HG02840 (cell line): ENCODE measurements around the gene GGT5.
"Not testable (repeated sequence)": the region's sequence is repeated elsewhere in the genome, so short reads cannot be mapped to it uniquely, and the experiment has no call there.

Experiments
- ATAC-seq: cut with Tn5 transposase; IDR thresholded peaks from one replicate; pipeline ENCODE4 v1.9.1; 2021; ENCODE audit warnings: mild to moderate bottlenecking, moderate library complexity, moderate number of reproducible peaks; ENCODE audit not compliant: unreplicated experiment, low FRiP score

The GGT5 gene

DNA sequence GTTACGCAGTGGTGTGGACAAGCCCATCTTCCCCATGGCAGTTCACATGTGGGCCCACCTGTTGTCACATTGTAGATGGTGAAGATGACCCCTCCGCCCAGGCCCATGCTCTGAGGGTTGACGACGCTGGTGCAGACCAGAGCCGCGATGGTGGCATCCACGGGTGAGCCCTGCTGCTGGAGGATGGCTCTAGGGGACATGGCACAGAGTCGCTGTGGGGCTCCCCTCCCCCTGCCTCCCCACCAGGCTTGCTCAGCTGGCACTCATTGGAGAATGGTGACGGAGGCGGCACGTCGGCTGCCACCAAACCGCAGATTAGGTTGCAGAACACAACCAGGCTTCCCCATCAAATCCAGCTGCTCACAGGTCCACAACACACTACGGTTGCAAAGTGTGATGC is 11.1 kb downstream of the GGT5 start:
- ATAC-seq = no peak

DNA sequence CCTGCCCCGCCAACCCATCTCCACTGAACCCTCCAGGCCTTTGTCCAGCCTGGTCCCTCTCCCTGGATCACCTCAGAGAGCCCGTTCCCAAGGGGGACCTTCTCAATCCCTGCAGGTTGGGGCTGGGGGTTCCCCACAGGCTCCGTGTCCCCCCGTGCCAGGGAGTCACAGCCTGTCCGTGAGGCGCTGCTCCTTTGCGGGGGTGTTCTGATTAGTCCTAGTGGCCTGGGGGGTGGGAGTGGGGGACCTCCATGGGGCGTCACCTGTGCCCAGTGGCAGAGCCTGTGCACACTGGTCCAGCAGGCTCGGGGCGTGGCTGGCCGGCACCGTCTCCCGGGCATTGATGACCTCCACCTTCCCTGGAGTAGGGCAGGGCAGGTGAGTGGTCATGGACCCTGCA is 11.6 kb downstream of the GGT5 start:
- ATAC-seq = no peak

DNA sequence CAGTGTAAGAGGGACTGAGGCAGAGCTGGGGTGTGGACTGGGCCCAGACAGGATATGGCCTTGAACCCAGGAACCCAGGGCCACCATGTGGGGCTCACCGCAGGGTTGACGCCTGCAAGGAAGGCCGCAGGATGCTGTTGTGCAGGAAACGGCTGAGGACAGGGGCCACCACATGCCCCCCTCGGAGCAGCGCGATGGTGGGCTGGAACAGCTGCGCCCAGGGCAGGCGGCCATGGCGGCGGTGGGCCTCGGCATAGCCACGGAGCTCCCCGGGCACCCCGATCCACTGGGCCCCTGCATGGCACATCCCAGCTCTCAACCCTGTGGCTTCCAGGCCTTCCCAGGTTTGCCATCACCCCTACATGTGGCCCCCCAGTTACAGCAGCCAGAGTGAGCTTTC is 12.2 kb downstream of the GGT5 start:
- ATAC-seq = no peak

DNA sequence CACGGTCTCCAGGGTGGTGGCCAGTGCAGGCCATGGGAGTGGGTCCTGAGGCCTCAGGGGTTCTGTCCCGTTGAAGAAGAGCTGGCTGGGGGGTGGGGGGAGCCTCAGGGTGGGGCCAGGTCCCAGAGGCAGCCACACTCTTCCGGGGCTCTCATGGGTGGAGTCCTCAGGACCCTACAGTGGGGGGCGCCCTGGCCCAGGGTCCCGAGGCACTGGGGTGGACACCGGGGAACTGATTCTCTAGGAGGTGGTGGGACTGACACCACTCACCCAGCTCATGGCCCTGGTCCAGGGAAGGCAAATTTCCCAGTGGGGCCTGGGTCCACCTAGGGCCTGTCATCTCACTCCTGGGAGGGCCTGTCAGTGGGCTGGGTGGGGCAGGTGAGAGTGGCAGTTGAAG is 12.8 kb downstream of the GGT5 start:
- no peak for ATAC-seq

DNA sequence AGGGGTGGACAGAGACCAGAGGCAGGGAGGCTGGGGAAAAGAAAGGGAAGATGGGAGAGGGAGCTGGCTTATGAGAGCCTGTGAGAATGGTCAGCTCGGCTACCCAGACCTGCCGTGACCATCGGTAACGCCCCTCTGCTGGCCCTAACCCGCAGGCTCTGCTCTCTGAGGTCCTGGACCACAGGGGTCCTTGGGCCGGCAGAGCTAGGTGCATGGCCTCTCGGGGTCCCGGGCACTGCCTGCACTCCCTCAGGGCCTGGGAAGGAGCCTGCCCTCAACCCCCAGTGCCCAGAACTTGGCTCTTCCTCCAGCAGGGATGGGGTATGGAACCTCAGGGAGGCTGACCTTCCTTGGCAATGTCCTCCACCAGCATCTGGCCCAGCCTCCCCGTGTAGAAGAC is 13.2 kb downstream of the GGT5 start:
- no peak for ATAC-seq

DNA sequence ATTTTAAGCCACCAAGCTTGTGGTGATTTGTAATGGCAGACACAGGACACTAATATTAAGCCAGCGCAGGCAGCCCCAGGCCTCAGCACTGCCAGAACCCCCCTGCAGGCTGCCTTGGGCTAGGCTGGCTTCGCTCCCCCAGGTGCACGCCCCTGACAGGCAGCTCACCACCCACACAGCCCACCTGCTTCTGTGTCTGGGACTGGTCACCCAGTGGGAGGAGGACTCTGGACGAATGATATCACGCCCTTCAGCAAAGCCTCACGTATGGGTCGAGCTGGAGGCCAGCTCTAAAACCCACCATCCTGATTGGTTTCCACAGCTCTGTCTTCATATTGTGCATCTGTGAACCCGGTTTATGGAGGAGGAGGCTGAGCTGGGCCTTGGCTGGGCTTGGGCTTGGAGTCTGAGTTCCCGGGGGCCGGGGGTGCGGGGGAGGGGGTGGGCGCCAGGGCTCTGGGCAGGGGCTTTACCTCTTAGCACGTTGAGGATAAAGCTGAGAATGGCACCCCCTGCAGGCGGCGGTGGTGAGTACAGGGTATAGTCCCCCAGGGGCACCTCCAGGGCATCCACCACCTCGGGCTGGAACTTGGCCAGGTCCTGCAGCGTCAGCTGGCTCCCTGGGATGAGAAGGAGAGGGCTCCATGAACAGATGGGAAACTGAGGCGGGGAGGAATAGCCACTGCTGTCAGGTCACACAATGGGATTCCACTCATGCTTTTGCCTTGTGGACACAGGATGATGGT is 13.8 kb downstream of the GGT5 start:
- no peak for ATAC-seq

DNA sequence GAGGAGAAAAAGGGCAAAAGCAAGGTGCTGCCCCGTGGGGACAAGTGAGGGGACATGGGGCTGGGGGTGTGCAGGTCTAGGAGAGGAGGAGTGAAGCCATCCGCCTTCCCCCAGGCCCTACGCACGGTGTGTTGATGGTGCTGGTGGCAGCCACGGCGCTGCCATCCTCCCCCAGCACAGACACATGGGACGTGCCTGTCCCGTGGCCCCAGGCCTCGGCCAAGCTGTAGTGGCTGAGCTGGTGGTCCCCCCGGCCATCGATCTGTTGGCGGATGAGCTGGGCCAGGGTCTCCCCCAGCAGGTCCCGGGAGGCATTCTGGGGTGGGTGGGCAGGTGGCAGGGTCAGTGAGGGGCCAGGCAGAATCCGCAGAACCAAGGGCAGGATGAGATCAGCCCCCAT is 18.9 kb downstream of the GGT5 start:
- no peak for ATAC-seq

DNA sequence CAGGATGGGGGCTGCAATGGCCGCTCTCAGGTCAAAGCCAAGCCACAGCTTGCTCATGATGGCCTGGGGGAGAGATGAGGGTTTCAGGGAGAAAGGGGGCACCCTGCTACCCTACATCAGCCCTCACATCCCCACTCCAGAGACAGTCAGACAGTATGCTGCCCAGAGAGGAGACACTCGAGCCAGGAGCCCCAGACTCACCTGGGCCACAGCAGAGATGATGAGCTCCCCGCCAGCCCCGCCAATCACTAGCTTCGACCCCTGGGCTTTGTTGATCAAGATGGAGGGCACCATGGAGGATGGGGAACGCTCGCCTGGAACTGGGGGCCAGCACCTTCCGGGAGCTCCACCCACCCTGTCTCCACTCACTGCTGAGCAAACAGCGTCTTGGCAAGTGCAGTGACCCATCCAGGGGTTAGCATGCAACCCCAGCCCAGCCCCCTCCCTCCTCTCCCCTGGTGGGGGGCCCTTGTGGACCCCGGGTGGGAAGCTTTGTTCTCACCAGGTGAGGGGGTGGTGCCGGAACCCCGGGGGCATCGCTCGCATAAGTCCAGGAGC is 19.8 kb downstream of the GGT5 start:
- no peak for ATAC-seq

DNA sequence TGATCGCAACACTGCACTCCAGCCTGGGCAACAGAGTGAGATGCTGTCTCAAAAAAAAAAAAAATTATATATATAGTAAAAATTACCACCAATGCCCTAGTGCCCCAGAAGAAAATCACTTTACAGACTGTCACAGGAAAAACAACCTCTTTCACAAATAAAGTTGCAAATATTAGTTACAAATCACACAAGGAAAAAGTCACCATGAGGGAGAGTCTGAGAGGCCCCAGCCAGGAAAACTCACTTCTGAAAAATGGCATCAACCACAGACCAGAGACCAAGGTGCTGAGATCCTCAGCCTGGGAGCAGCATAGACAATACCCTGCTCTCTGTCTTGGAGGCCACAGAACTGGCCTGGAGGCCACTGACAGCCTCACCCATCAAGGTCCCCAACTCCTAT is 20.4 kb downstream of the GGT5 start:
- ATAC-seq = no peak

DNA sequence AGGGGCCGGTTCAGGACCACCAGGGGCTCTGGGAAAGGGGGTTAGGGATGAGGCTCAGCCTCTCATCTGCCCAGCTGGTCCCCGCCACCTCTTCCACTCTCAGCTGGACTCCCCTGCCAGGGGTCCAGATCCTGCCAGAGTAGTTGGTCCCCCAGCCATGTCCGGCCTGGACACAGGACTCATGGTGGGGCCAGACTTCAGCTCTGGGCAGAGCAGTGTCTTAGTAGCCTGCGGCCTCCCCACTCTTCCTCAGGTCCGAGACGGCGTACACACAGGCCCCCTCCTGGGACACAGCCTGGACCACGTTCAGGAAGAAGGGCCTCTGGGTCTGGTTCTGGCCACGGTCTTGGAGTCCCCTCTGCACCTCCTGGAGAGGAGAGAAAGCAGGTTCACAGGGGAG is 25.1 kb downstream of the GGT5 start:
- no peak for ATAC-seq

DNA sequence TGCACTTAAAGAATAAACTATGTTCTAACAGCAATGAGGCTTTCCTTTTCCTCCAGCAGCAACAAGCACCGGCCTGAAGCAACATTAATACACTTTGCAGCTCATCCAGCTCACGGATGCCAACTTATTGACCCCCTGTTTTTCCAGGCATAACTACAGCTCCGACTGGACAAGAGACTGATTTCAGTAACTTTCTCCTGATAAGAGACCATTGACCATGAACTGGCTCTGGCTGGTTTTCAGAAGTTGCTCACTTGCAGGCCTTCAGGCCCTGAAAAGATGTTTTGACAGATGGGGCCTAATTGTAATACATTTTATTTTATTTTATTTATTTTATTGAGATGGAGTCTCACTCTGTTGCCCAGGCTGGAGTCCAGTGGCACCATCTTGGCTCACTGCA is 27.5 kb downstream of the GGT5 start:
- ATAC-seq = no peak

DNA sequence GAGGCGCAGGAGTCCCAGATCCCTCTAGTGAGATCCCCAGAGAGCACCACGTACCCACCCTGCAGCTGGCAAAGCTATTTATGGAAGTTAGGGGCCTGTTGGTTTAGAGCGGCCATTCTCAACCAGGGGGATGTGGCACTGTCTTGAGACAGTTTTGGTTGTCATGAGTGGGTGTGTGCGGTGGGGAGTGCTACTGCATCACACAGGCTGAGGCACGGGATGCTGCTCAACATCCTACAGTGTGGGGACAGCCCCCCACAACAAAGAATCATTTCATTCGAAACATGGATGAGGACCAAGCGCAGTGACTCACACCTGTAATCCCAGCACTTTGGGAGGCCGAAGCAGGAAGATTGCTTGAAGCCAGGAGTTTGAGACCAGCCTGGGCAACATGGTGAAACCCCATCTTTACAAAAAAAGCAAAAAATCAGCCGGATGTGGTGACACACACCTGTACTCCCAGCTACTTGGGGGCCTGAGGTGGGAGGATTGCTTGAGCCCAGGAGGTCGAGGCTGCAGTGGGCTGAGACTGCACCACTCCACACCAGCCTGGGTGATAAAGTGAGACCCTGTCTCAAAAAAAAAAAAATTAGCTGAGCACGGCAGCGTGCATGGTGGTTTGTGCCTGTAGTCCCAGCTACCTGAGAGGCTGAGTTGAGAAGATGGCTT is 28.2 kb downstream of the GGT5 start:
- no peak for ATAC-seq

DNA sequence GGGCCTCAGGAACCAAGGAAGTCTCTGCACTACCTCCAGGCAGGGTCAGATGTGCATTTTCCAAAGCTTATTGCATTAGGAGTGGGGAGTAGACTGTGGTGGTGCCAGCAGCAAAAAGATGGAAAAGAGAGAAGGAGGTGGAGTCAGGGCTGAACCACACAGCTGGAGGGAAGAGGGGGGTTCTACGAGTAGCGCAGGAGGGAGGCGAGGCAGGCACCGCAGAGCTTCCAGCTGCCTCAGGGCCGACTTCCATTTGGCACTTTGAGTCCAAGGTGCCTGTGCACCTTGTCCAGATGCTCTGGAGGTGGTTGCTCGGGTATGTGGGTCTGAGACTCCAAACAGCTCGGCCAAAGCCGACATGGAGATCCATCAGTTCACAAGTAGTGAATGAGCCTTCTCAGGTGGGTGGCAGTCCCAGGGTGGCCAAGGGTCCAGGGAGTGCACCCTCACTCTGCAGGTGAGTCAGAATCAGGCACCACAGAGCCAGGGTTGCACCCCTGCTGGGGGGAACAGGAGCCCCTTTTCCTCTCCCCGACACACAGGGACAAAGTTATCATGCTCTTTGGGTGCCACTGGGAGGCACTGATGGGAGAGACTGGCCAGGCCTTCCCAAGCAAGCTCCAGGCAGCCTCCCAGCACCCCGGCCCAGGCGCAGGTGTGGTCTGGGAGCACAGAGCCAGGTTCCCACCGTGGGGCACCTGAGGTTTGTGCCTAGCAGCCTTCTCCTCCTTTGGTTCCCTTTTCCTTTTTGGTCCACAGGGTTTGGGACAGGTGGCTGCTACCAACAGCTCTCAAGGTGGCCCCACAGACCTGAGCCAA is 30.2 kb downstream of the GGT5 start:
- ATAC-seq = no peak

DNA sequence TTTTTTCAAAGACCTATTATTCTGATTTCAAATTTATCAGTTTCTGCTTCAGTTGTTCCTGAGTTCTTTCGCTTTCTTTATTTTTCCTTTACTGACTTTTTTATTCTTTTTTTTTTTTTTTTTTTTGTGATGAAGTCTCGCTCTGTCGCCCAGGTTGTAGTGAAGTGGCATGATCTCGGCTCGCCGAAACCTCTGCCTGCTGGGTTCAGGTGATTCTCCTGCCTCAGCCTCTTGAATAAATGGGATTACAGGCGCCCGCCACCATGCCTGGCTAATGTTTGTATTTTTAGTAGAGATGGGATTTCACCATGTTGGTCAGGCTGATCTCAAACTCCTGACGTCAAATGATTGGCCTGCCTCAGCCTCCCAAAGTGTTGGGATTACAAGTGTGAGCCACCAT is 31.8 kb downstream of the GGT5 start:
- ATAC-seq = not testable (repeated sequence)

DNA sequence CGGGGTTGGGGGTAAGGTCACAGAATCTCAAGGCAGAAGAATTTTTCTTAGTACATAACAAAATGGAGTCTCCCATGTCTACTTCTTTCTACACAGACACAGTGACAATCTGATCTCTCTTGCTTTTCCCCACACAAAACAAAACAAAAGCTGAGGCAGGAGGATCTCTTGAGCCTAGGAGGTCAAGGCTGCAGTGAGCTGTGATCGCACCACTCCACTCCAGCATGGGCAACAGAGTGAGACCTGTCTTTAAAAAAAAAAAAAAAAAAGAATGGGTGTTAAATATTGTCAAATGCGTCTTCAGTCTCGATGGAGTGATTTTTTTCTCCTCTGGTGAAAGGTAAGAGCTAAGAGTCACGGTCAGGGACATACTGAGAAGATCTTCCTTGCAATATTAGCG is 33.2 kb downstream of the GGT5 start:
- not testable (repeated sequence) for ATAC-seq

DNA sequence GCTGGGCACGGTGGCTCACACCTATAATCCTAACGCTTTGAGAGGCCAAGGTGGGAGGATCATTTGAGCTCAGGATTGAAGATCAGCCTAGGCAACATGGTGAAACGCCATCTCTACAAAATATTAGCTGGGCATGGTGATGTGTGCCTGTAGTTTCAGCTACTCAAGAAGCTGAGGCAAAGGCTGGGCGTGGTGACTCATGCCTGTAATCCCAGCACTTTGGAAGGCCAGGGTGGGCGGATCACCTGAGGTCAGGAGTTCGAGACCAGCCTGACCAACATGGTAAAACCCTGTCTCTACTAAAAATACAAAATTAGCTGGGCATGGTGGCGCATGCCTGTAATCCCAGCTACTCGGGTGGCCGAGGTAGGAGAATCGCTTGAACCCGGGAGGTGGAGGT is 34.5 kb downstream of the GGT5 start:
- not testable (repeated sequence) for ATAC-seq

DNA sequence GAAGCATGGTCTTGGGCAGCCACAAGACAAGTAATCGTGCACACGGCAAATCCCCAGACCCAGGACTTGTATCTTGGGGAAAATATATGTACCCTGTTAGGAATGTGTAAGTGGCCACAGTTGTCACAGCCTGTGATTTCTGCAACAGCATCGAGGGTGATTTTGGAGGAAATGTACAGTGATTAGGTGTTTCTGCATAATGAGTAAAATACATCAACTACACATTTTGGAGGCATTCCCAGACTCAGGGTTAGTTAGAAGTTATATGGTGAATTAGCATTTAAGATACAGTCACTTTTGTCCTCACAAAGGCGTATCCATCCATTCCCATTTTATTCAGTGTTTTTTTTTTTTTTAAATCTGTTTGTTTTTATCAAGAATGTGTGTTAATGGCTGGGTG is 35.2 kb downstream of the GGT5 start:
- no peak for ATAC-seq

DNA sequence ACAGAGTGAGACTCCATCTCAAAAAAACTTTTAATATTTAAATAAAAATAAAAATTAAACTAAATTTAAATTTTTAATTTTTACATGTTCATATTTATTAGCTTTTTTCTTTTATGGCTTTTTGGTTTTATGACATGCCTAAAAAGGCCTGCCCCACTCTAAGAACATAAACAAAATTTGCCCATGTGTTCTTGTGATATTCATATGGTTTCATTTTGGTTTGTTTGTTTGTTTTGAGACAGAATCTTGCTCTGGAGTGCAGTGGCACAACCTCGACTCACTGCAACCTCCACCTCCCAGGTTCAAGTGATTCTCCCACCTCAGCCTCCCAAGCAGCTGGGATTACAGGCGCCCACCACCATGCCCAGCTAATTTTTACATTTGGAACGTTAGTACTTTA is 35.9 kb downstream of the GGT5 start:
- no peak for ATAC-seq

DNA sequence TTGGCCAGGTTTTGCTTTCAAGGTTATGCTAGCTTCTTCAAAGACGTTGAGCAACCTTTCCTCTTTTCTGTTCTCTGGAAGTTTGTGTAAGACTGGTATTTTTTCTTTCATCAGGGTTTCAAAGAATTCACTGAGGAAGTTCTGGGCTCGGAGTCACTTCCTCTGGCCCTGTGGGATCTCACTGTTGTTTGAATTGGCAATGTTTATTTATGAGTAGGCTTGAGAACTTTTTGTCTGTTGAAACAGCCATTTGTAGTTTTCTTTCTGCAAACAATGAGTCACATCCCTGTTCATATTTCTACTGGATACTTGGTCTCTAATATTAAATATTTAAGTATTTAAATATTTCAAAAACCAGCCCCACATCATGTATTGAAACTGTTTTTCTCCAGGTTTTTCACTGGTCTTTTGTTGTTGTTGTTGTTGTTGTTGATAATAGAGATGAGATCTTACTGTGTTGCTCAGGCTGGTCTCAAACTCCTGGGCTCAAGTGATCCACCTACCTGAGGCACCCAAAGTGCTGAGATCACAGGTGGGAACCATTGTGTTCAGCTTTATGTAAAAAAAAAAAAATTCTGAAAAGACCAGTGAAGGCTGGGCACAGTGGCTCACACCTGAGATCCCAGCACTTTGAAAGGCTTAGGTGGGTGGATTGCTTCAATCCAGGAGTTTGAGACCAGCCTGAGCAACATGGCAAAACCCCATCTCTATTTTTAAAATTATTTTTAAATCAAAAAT is 36.7 kb downstream of the GGT5 start:
- ATAC-seq = no peak

DNA sequence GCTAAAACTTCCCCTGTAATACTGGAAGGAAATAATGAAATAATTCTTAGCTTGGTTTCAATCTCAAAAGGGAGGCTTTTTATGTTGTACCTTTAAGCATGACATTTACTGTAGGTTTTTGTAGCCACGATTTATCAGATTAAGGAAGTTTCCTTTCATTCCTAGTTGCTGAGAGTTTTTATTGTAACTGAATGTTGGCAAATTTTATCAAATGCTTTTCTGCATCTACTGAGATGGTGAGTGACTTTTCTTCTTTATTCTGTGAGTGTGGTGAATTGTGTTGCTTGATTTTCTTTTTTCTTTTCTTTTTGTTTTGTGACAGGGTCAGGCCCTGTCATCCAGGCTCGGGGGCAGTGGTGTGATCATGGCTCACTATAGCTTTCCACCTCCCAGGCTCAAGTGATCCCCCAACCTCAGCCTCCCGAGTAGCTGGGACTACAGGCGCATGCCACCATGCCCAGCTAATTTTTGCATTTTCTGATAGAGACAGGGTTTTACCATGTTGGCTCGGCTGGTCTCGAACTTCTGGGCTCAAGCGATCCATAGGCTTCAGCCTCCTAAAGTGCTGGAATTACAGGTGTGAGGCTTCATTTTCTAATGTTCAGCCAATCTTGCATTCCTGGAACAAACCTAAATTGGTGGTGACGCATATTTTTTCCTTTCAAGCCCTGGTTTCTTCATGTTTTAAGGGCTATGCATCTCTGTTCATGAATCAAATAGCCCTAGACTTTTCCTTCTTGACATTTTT is 37.4 kb downstream of the GGT5 start:
- ATAC-seq = no peak
